Measurements from ENCODE around the gene OR51L1.

OR51L1 gene

DNA sequence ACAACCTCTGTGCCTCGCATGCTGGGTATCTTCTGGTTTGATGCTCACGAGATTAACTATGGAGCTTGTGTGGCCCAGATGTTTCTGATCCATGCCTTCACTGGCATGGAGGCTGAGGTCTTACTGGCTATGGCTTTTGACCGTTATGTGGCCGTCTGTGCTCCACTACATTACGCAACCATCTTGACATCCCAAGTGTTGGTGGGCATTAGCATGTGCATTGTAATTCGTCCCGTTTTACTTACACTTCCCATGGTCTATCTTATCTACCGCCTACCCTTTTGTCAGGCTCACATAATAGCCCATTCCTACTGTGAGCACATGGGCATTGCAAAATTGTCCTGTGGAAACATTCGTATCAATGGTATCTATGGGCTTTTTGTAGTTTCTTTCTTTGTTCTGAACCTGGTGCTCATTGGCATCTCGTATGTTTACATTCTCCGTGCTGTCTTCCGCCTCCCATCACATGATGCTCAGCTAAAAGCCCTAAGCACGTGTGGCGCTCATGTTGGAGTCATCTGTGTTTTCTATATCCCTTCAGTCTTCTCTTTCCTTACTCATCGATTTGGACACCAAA, 52.2 kb downstream of the OR51L1 start:
- DNase-seq (ENCODE audit: low read depth in 2 of 2) = no peak

All from fibroblast of skin of left quadriceps (primary cell).